ENCODE measurements around the gene ST6GAL1. TPM values are rescaled to one million over a fixed set of nuclear protein-coding genes. Genes with fewer than 3 reads are reported as not detected.
"Not testable (repeated sequence)": the region's sequence is repeated elsewhere in the genome, so short reads cannot be mapped to it uniquely, and the experiment has no call there.

Gene ST6GAL1
- total RNA-seq, 1 donor from 2014 or later, result 5.5 TPM

GRCh38 chr3:186896006-186896405 lies 34.3 kb upstream of the ST6GAL1 start:
- FAIRE-seq, result no peak
- no peak for TF ChIP-seq CTCF (IDR thresholded peaks at IDR 0.05; ENCODE audit: insufficient read depth, low read length, severe bottlenecking)
- Histone ChIP-seq H3K36me3 (ENCODE audit: control insufficient read depth, insufficient read depth, low read length) (no peaks in the 10 kb centered on the region), H3K4me3 (ENCODE audit: low read depth, low read length) (no peak overlapping the region), H3K27me3 (ENCODE audit: control insufficient read depth, insufficient read depth, low read length) (no peaks in the 10 kb centered on the region)
- DNase-seq (ENCODE audit: low read depth), result no peak

GRCh38 chr3:186896875-186897274 lies 33.5 kb upstream of the ST6GAL1 start:
- H3K27me3 ChIP-seq (ENCODE audit: control insufficient read depth, insufficient read depth, low read length), result no peaks in the 10 kb centered on the region
- H3K36me3 ChIP-seq (ENCODE audit: control insufficient read depth, insufficient read depth, low read length), result no peaks in the 10 kb centered on the region
- no peak for DNase-seq (ENCODE audit: low read depth)
- no peak for FAIRE-seq
- no peak for TF ChIP-seq CTCF (IDR thresholded peaks at IDR 0.05; ENCODE audit: insufficient read depth, low read length, severe bottlenecking)
- H3K4me3 ChIP-seq (ENCODE audit: low read depth, low read length), result no peak overlapping the region

- Histone ChIP-seq H3K27me3 (ENCODE audit: control insufficient read depth, insufficient read depth, low read length) (no peaks in the 10 kb centered on the region), H3K4me3 (ENCODE audit: low read depth, low read length) (no peak overlapping the region), H3K36me3 (ENCODE audit: control insufficient read depth, insufficient read depth, low read length) (no peaks in the 10 kb centered on the region)
- TF ChIP-seq CTCF (IDR thresholded peaks at IDR 0.05; ENCODE audit: insufficient read depth, low read length, severe bottlenecking), result no peak
- FAIRE-seq (no peak), DNase-seq (ENCODE audit: low read depth) (peak; percentile 38)
Measured at GRCh38 chr3:186901135-186901734, 29.1 kb upstream of the ST6GAL1 start.

- no peaks in the 10 kb centered on the region for H3K36me3 ChIP-seq (ENCODE audit: control insufficient read depth, insufficient read depth, low read length)
- no peaks in the 10 kb centered on the region for H3K27me3 ChIP-seq (ENCODE audit: control insufficient read depth, insufficient read depth, low read length)
- no peak for TF ChIP-seq CTCF (IDR thresholded peaks at IDR 0.05; ENCODE audit: insufficient read depth, low read length, severe bottlenecking)
- FAIRE-seq (no peak), DNase-seq (ENCODE audit: low read depth) (peak; percentile 17)
- H3K4me3 ChIP-seq (ENCODE audit: low read depth, low read length), result no peak overlapping the region
Measured at GRCh38 chr3:186902154-186902553, 28.2 kb upstream of the ST6GAL1 start.

- no peak for FAIRE-seq
- no peak for TF ChIP-seq CTCF (IDR thresholded peaks at IDR 0.05; ENCODE audit: insufficient read depth, low read length, severe bottlenecking)
- Histone ChIP-seq H3K27me3 (ENCODE audit: control insufficient read depth, insufficient read depth, low read length) (no peaks in the 10 kb centered on the region), H3K4me3 (ENCODE audit: low read depth, low read length) (no peak overlapping the region), H3K36me3 (ENCODE audit: control insufficient read depth, insufficient read depth, low read length) (no peaks in the 10 kb centered on the region)
- no peak for DNase-seq (ENCODE audit: low read depth)
Measured at GRCh38 chr3:186902713-186903112, 27.6 kb upstream of the ST6GAL1 start.

GRCh38 chr3:186903676-186904075 lies 26.6 kb upstream of the ST6GAL1 start:
- H3K27me3 ChIP-seq (ENCODE audit: control insufficient read depth, insufficient read depth, low read length); H3K36me3 ChIP-seq (ENCODE audit: control insufficient read depth, insufficient read depth, low read length); FAIRE-seq; H3K4me3 ChIP-seq (ENCODE audit: low read depth, low read length); DNase-seq (ENCODE audit: low read depth): not testable (repeated sequence)

- not testable (repeated sequence) for H3K27me3 ChIP-seq (ENCODE audit: control insufficient read depth, insufficient read depth, low read length); H3K36me3 ChIP-seq (ENCODE audit: control insufficient read depth, insufficient read depth, low read length); H3K4me3 ChIP-seq (ENCODE audit: low read depth, low read length); DNase-seq (ENCODE audit: low read depth); FAIRE-seq
Measured at GRCh38 chr3:186907075-186907474, 23.3 kb upstream of the ST6GAL1 start.

All from bronchial epithelial cell (primary cell).